Glutamatergic neuron (in vitro differentiated cells): ENCODE results near the gene CROCC2. TPM values are rescaled to one million over a fixed set of nuclear protein-coding genes. Genes with fewer than 3 reads are reported as not detected.

Source experiments
- DNase-seq: peaks from one replicate; pipeline ENCODE4 v3.0.0; 2022
- H3K27ac Mint-ChIP-seq: one replicate; pipeline ENCODE4 v1.8.0; 2020; ENCODE audit warnings: mild to moderate bottlenecking, mixed read lengths, inconsistent platforms; ENCODE audit not compliant: unreplicated experiment
- H3K27me3 Mint-ChIP-seq: one replicate; pipeline ENCODE4 v1.8.0; 2020; ENCODE audit warnings: mild to moderate bottlenecking, moderate library complexity, mixed read lengths, inconsistent platforms; ENCODE audit not compliant: unreplicated experiment
- H3K36me3 Mint-ChIP-seq: one replicate; pipeline ENCODE4 v1.8.0; 2020; ENCODE audit warnings: mild to moderate bottlenecking, mixed read lengths, inconsistent platforms; ENCODE audit not compliant: unreplicated experiment
- H3K4me1 Mint-ChIP-seq: one replicate; pipeline ENCODE4 v1.8.0; 2020; ENCODE audit warnings: mild to moderate bottlenecking, low read depth, mixed read lengths, inconsistent platforms; ENCODE audit not compliant: unreplicated experiment
- H3K4me3 Mint-ChIP-seq: one replicate; pipeline ENCODE4 v1.8.0; 2020; ENCODE audit warnings: mild to moderate bottlenecking, mixed read lengths, inconsistent platforms; ENCODE audit not compliant: unreplicated experiment
- H3K9me3 Mint-ChIP-seq: one replicate; pipeline ENCODE4 v1.8.0; 2020; ENCODE audit warnings: mild to moderate bottlenecking, moderate library complexity, mixed read lengths, inconsistent platforms; ENCODE audit not compliant: unreplicated experiment
- total RNA-seq: library from RNA; stranded (reverse); fragmentation: NEBNext Ultra II Directional; extraction: Animal tissue kit (Norgen Biotek cat#: 25700); gene quantifications from one replicate; pipeline ENCODE4 v1.2.1, GENCODE V29; 2021; ENCODE audit not compliant: unreplicated experiment
- TF ChIP-seq, protein P1 (sequence below): fragments of 200-600 bp; sonication (generic); IDR thresholded peaks from one replicate; pipeline ENCODE4 v1.5.0; 2021; ENCODE audit not compliant: partially characterized antibody, unreplicated experiment

CROCC2 gene
- total RNA-seq, 1 donor from 2014 or later: not detected

DNA sequence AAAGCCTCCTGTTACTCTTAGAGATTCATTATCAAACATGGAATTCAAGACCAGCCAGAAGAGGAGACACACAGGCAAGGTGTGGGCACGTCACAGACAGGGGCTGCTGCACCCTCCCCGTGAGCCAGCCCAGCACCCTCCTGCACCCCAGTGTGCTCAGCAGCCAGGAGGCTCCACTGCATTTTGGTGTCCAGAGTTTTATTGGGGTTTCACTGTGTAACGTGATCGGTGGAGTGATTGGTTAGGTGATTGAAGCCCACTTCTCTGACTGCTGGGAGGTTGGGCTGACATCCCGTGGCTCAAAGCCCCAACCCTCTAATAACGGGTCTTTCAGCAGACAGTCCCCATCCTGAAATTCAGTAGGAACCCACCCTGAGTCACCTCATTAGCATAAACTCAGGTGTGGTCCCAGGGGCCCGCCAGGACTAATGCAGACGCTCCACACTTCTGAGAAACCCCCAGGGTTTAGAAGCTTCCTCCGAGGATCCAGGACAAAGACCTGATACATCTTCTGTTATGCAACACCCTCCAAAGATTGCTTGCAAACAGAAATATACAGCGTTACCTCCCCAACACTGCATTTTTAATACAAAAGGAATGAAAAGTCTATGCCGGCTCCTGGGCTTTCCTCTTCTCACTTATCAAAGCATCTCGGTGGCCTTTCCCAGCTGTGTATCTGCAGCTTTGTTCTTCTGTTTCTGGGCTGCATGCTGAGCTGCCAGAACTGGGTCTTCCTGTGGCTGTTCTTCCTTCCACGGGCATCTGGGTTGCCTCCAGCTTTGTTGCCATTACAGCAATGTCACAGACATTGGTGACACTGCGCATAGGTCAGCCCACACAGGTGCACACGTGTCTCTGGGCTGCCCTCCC lies 48.5 kb downstream of the CROCC2 start:
- Mint-ChIP-seq H3K27ac (no peak overlapping the region), H3K4me3 (no peak overlapping the region), H3K9me3 (peaks cover 2% of the 10 kb centered on the region), H3K27me3 (no peaks in the 10 kb centered on the region), H3K4me1 (no peaks in the 10 kb centered on the region), H3K36me3 (no peaks in the 10 kb centered on the region)
- DNase-seq: no peak
- TF ChIP-seq, protein P1, sequence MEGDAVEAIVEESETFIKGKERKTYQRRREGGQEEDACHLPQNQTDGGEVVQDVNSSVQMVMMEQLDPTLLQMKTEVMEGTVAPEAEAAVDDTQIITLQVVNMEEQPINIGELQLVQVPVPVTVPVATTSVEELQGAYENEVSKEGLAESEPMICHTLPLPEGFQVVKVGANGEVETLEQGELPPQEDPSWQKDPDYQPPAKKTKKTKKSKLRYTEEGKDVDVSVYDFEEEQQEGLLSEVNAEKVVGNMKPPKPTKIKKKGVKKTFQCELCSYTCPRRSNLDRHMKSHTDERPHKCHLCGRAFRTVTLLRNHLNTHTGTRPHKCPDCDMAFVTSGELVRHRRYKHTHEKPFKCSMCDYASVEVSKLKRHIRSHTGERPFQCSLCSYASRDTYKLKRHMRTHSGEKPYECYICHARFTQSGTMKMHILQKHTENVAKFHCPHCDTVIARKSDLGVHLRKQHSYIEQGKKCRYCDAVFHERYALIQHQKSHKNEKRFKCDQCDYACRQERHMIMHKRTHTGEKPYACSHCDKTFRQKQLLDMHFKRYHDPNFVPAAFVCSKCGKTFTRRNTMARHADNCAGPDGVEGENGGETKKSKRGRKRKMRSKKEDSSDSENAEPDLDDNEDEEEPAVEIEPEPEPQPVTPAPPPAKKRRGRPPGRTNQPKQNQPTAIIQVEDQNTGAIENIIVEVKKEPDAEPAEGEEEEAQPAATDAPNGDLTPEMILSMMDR: no peak

DNA sequence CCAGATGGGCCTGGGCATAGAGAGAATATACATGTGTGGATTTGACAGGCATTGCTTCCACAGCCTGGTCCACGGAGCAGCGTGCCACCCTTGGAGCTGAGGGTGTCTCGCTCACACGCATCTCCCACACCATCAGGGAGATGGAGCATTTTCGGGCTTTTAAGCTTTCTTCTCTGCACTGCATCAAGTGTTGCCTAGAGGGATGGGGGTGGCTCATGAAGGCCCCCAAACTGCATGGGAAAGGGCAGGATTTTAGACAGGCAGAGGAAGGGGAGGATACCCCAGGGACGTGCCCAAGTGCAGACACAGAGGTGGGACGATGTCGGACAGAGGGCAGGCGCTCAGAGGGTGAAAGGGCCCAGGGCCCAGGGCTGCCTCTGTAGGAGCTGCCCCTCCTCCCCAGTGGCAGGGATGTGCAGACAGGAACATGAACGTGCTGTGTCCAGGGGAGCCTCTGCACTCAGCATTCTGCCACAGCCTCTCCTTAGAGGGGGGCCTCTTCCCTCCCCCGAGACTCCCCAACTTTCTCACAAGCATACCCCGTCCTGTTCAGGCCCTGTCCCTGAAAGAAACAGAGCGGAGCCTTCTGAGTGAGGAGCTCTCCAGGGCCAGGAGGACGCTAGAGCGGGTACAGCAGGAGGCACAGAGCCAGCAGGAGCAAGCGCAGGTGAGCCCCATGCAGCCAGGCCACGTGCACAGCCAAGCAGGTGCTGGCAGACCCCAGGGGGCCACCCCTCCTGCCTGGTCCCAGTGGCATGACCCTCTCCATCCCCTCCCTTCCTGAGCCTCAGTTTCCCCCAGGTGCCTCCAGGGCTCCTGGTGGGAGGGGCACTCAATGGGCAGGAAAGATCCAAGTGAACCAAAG lies 49.4 kb downstream of the CROCC2 start:
- Mint-ChIP-seq H3K4me1 (no peaks in the 10 kb centered on the region), H3K27me3 (no peaks in the 10 kb centered on the region), H3K27ac (no peak overlapping the region), H3K9me3 (peaks cover 2% of the 10 kb centered on the region), H3K4me3 (no peak overlapping the region), H3K36me3 (no peaks in the 10 kb centered on the region)
- no peak for DNase-seq
- TF ChIP-seq, protein P1: no peak

- H3K36me3 Mint-ChIP-seq: no peaks in the 10 kb centered on the region
- no peaks in the 10 kb centered on the region for H3K4me1 Mint-ChIP-seq
- TF ChIP-seq, protein P1: no peak
- no peak overlapping the region for H3K27ac Mint-ChIP-seq
- H3K27me3 Mint-ChIP-seq: no peaks in the 10 kb centered on the region
- DNase-seq: peak; percentile 22
- H3K9me3 Mint-ChIP-seq: peaks cover 2% of the 10 kb centered on the region
- H3K4me3 Mint-ChIP-seq: no peak overlapping the region
Measured at GRCh38 chr2:240956171-240956934, 50.2 kb downstream of the CROCC2 start.

DNA sequence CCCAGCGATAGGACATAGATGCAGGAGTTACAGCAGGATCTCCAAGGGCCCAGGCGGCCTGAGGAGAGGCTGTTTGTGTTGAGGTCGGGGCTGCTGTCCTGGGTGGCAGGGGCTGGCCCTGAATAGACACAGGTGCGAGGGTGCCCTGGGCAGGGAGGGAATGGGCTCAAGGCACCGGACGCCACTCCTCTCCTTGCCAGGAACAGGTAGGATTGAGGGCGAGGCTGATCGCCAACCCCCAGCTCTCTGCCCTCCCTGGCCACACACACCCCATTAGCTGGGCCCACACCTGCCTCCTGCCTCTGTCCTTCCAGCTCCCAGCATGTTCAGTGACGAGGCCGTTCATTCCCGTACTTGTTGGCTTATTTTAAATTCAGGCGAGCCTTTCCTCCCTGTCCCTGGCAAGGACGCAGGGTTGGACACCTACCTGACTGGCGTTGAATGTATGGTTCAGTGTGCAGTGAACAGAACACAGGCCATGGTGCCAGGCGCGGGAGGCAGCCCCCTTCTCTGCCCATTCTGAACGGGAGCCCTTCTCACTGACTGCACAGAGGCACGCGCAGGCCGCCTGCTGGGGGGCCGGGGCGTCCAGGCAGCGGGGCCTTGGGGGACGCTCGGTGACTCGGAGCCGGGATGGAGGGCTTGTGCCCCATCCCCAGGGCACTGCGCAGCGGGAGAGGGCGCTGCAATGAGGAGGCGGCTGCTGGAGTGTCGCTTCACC lies 51.0 kb downstream of the CROCC2 start:
- no peaks in the 10 kb centered on the region for H3K4me1 Mint-ChIP-seq
- H3K27ac Mint-ChIP-seq: no peak overlapping the region
- no peak for DNase-seq
- H3K9me3 Mint-ChIP-seq: peaks cover 2% of the 10 kb centered on the region
- H3K27me3 Mint-ChIP-seq: no peaks in the 10 kb centered on the region
- no peak overlapping the region for H3K4me3 Mint-ChIP-seq
- no peaks in the 10 kb centered on the region for H3K36me3 Mint-ChIP-seq
- TF ChIP-seq, protein P1: no peak
